Stomach (tissue), 4 donors: Measurements from ENCODE around the gene CDH23.

Experiments
- CTCF ChIP-seq, 7 experiments: fragments of 450-650 bp in 4 of 7; fragments of 200-600 bp in 3 of 7; sonication (generic) in 3 of 7; IDR thresholded peaks; one replicate each; pipeline ENCODE4 v1.5.1; 2016 to 2019; ENCODE audit warnings: antibody characterized with exemption in 7 of 7, control low read depth in 2 of 7, mild to moderate bottlenecking in 1 of 7
- POLR2AphosphoS5 ChIP-seq, 3 donors: sonication (generic); formaldehyde crosslinking; IDR thresholded peaks; one replicate each; pipeline ENCODE4 v1.6.1; 2016; ENCODE audit warnings: antibody characterized with exemption in 3 of 3

GRCh38 chr10:71840177-71840957 lies 443.6 kb downstream of the CDH23 start:
- TF ChIP-seq POLR2AphosphoS5 (IDR thresholded peaks at IDR 0.05) = peak in 1 of 3 donors; percentile 1
- no peak for TF ChIP-seq CTCF (IDR thresholded peaks at IDR 0.05)
